ENCODE results near the gene AXL. TPM values are rescaled to one million over a fixed set of nuclear protein-coding genes. Genes with fewer than 3 reads are reported as not detected.

The AXL gene
- total RNA-seq, 1 donor = 368 TPM

DNA sequence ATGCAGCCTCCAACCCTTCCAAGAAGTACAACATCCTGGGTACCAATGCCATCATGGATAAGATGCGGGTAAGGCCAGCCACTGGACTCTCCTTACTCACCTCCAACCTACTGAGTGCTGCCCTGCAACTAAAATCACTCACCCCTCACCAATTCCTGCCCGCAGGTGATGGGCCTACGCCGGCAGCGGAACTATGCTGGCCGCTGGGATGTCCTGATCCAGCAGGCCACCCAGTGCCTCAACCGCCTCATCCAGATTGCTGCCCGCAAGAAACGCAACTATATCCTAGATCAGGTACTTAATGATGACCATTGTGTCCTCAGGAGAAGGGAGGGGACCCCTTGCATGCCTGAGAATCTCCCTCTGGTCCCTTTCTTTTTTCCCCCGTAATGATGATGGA lies 75.4 kb downstream of the AXL start:
- Histone ChIP-seq H2AFZ (ENCODE audit: low read length) (no peak overlapping the region), H3K27ac (ENCODE audit: low read depth, low read length) (no peak overlapping the region), H3K4me1 (ENCODE audit: insufficient read depth, low read length) (peaks cover 26% of the 10 kb centered on the region), H3K79me2 (ENCODE audit: insufficient read depth, low read length) (peaks cover 49% of the 10 kb centered on the region), H3K36me3 (ENCODE audit: insufficient read depth, low read length) (peaks cover 94% of the 10 kb centered on the region), H3K4me2 (ENCODE audit: insufficient read depth, low read length) (no peak overlapping the region), H3K27me3 (ENCODE audit: insufficient read depth, low read length) (no peaks in the 10 kb centered on the region), H3K4me3 (ENCODE audit: insufficient read depth, low read length) (no peak overlapping the region), H3K9me3 (ENCODE audit: low read depth, low read length) (no peaks in the 10 kb centered on the region), H4K20me1 (ENCODE audit: insufficient read depth, low read length) (peaks cover 17% of the 10 kb centered on the region)
- no peak for DNase-seq (ENCODE audit: insufficient read length, low spot score, missing footprints)
- TF ChIP-seq, protein P1, sequence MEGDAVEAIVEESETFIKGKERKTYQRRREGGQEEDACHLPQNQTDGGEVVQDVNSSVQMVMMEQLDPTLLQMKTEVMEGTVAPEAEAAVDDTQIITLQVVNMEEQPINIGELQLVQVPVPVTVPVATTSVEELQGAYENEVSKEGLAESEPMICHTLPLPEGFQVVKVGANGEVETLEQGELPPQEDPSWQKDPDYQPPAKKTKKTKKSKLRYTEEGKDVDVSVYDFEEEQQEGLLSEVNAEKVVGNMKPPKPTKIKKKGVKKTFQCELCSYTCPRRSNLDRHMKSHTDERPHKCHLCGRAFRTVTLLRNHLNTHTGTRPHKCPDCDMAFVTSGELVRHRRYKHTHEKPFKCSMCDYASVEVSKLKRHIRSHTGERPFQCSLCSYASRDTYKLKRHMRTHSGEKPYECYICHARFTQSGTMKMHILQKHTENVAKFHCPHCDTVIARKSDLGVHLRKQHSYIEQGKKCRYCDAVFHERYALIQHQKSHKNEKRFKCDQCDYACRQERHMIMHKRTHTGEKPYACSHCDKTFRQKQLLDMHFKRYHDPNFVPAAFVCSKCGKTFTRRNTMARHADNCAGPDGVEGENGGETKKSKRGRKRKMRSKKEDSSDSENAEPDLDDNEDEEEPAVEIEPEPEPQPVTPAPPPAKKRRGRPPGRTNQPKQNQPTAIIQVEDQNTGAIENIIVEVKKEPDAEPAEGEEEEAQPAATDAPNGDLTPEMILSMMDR (IDR thresholded peaks at IDR 0.05; ENCODE audit: extremely low read depth, low read depth, low read length) = no peak

DNA sequence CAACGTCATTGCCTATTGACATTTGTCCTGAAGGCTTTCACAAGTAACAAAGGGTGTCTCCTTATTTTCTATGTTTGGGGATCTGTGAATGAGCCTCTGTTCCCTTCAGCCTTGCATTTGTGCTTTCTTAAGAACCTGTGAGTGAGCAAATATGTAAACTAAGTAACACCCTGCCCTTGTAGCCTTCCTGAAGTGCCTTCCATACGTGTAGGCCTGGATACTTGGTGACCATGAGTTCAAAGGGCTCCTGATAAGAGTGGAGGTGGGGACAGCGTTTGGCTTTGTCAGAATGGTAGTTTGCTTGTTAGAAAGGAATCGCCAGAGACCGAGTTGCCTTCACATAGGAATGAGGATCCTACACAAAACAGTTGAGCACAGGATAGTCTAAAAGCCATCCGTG lies 76.5 kb downstream of the AXL start:
- TF ChIP-seq, protein P1 (IDR thresholded peaks at IDR 0.05; ENCODE audit: extremely low read depth, low read depth, low read length) = no peak
- Histone ChIP-seq H3K27me3 (ENCODE audit: insufficient read depth, low read length) (no peaks in the 10 kb centered on the region), H3K4me3 (ENCODE audit: insufficient read depth, low read length) (no peak overlapping the region), H2AFZ (ENCODE audit: low read length) (no peak overlapping the region), H3K9me3 (ENCODE audit: low read depth, low read length) (no peaks in the 10 kb centered on the region), H3K4me1 (ENCODE audit: insufficient read depth, low read length) (peaks cover 34% of the 10 kb centered on the region), H3K36me3 (ENCODE audit: insufficient read depth, low read length) (peaks cover 90% of the 10 kb centered on the region), H3K4me2 (ENCODE audit: insufficient read depth, low read length) (no peak overlapping the region), H3K27ac (ENCODE audit: low read depth, low read length) (peak overlapping the region; percentile 99), H3K79me2 (ENCODE audit: insufficient read depth, low read length) (peaks cover 45% of the 10 kb centered on the region), H4K20me1 (ENCODE audit: insufficient read depth, low read length) (peaks cover 19% of the 10 kb centered on the region)
- DNase-seq (ENCODE audit: insufficient read length, low spot score, missing footprints) = no peak

DNA sequence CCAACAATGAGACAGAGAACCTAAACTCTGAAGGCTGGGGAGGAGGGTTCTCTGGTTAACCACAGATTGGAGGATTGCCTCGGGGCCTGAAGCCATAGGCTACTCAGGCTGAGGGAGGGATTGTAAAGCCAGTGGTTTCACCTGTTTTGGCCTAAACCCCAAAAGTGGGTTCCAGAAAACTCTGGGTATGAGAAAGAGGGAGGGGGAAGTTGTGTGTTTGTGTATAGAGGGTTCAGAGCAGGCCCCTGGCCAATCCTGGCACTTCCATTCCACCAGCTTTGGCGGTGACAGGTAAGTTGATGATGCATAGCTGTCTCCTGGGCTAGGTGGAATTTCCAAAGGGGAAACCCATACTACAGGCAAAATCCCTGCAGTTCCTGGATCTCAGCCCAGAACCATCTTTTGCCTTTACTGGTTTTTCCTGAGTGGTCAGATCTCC lies 77.4 kb downstream of the AXL start:
- Histone ChIP-seq H2AFZ (ENCODE audit: low read length) (no peak overlapping the region), H3K4me1 (ENCODE audit: insufficient read depth, low read length) (peaks cover 34% of the 10 kb centered on the region), H3K79me2 (ENCODE audit: insufficient read depth, low read length) (peaks cover 50% of the 10 kb centered on the region), H3K9me3 (ENCODE audit: low read depth, low read length) (no peaks in the 10 kb centered on the region), H3K4me2 (ENCODE audit: insufficient read depth, low read length) (no peak overlapping the region), H3K27ac (ENCODE audit: low read depth, low read length) (peak overlapping the region; percentile 99), H4K20me1 (ENCODE audit: insufficient read depth, low read length) (peaks cover 20% of the 10 kb centered on the region), H3K27me3 (ENCODE audit: insufficient read depth, low read length) (no peaks in the 10 kb centered on the region), H3K4me3 (ENCODE audit: insufficient read depth, low read length) (no peak overlapping the region), H3K36me3 (ENCODE audit: insufficient read depth, low read length) (peaks cover 92% of the 10 kb centered on the region)
- no peak for DNase-seq (ENCODE audit: insufficient read length, low spot score, missing footprints)
- TF ChIP-seq, protein P1 (IDR thresholded peaks at IDR 0.05; ENCODE audit: extremely low read depth, low read depth, low read length) = no peak

DNA sequence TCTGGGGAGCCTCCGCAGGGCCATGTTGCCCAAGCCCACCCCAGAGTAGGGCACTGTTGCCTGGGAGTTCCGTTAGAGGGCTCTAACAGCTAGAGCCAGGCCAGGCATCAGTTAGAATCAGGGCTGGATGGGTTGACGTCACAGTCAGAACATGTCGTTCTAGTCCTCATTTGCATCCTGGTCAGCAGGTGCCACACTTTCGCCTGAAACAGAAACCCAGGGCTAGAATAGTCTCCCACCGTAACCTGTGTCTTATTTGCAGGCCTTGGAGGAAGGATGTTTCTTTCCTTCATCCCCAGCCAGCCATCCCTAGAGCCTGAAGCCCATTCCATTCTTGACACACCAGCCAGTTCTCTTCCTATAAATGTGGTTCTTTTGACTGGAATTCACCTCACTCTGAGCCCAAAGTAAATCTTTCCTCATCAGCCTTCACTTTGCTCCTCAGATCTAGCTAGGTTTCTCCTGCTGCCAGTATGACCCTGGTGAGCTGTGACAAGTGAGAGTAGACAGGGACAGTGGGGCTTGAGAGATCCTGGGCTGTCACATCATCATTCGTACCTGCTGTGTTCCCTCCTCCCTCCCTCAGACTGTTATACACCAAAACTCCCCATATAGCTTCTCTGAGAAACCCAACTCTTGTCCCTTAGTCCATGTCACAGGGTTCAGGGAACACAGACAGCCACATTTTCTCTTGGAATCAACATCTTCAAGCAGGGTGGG lies 78.8 kb downstream of the AXL start:
- H2AFZ ChIP-seq (ENCODE audit: low read length) = no peak overlapping the region
- peaks cover 88% of the 10 kb centered on the region for H3K36me3 ChIP-seq (ENCODE audit: insufficient read depth, low read length)
- peaks cover 34% of the 10 kb centered on the region for H3K4me1 ChIP-seq (ENCODE audit: insufficient read depth, low read length)
- TF ChIP-seq, protein P1 (IDR thresholded peaks at IDR 0.05; ENCODE audit: extremely low read depth, low read depth, low read length) = no peak
- H3K9me3 ChIP-seq (ENCODE audit: low read depth, low read length) = no peaks in the 10 kb centered on the region
- peaks cover 20% of the 10 kb centered on the region for H4K20me1 ChIP-seq (ENCODE audit: insufficient read depth, low read length)
- H3K79me2 ChIP-seq (ENCODE audit: insufficient read depth, low read length) = peaks cover 48% of the 10 kb centered on the region
- H3K27ac ChIP-seq (ENCODE audit: low read depth, low read length) = peak overlapping the region; percentile 99
- no peak for DNase-seq (ENCODE audit: insufficient read length, low spot score, missing footprints)
- H3K4me2 ChIP-seq (ENCODE audit: insufficient read depth, low read length) = peak overlapping the region; percentile 37
- H3K27me3 ChIP-seq (ENCODE audit: insufficient read depth, low read length) = no peaks in the 10 kb centered on the region
- H3K4me3 ChIP-seq (ENCODE audit: insufficient read depth, low read length) = no peak overlapping the region
